H1 (cell line): ENCODE measurements around the gene ELP1. TPM values are rescaled to one million over a fixed set of nuclear protein-coding genes. Genes with fewer than 3 reads are reported as not detected.

Experiments
- CTCF ChIA-PET: fragments of 300-600 bp; sonication (Branson Sonifier 250); formaldehyde crosslinking; loops from one replicate; lab custom pipeline; 2021; ENCODE audit not compliant: partially characterized antibody; lab: Charles Lee
- POLR2A ChIA-PET: fragments of 300-600 bp; sonication (Branson Sonifier 250); formaldehyde crosslinking; loops from one replicate; lab custom pipeline; 2021; ENCODE audit warnings: inconsistent platforms; ENCODE audit not compliant: partially characterized antibody; lab: Charles Lee
- DNase-seq, 2 experiments: peaks; one replicate each; pipeline versions ENCODE4 v3.0.0 to v3.0.0-alpha.2; 2010 to 2022; ENCODE audit warnings: low spot score in 2 of 2, low read depth in 1 of 2, mixed read lengths in 1 of 2
- FAIRE-seq: peaks from 2 replicates; lab custom pipeline; 2011; peaks lifted over from hg19 to GRCh38; lab: Jason Lieb, UNC
- H2AFZ ChIP-seq: 2 replicates; pipeline ENCODE4 v1.8.1; 2012; ENCODE audit warnings: low read length, inconsistent platforms
- H2AK5ac ChIP-seq: 2 replicates; pipeline ENCODE4 v1.6.1; 2013; ENCODE audit warnings: low read depth, low read length
- H2BK120ac ChIP-seq: replicated peaks from 2 replicates; pipeline ENCODE3; 2013; ENCODE audit warnings: low read depth, low read length, inconsistent platforms
- H2BK12ac ChIP-seq: 2 replicates; pipeline ENCODE4 v1.6.1; 2013; ENCODE audit warnings: low read depth, low read length
- H2BK15ac ChIP-seq: 2 replicates; pipeline ENCODE4 v1.6.1; 2013; ENCODE audit warnings: low read length
- H2BK20ac ChIP-seq: 2 replicates; pipeline ENCODE4 v1.6.1; 2013; ENCODE audit warnings: low read length
- H2BK5ac ChIP-seq: 2 replicates; pipeline ENCODE4 v1.6.1; 2013; ENCODE audit warnings: low read depth, low read length
- H3K14ac ChIP-seq: 2 replicates; pipeline ENCODE4 v1.6.1; 2013; ENCODE audit warnings: inconsistent platforms; ENCODE audit not compliant: insufficient read length
- H3K18ac ChIP-seq: 2 replicates; pipeline ENCODE4 v1.6.1; 2013; ENCODE audit warnings: low read length; ENCODE audit errors: extremely low read depth
- H3K23ac ChIP-seq: 2 replicates; pipeline ENCODE4 v1.6.1; 2013; ENCODE audit warnings: inconsistent platforms; ENCODE audit not compliant: insufficient read length
- H3K23me2 ChIP-seq: 2 replicates; pipeline ENCODE4 v1.6.1; 2013; ENCODE audit warnings: low read depth, low read length
- H3K27ac ChIP-seq: 2 replicates; pipeline ENCODE4 v1.6.1; 2011; ENCODE audit warnings: low read depth, low read length, inconsistent platforms
- H3K27me3 ChIP-seq, 4 experiments: replicated peaks in 1 of 4; 1 replicate in 1 of 4; 2 replicates in 3 of 4; pipeline versions ENCODE4 v1.6.1 to v1.8.1; 2011 to 2013; ENCODE audit warnings: low read length in 3 of 4, mild to moderate bottlenecking in 3 of 4, inconsistent platforms in 2 of 4, mixed read lengths in 2 of 4, moderate library complexity in 1 of 4; ENCODE audit not compliant: control insufficient read depth in 3 of 4, insufficient read depth in 3 of 4; ENCODE audit errors: extremely low read depth in 1 of 4
- H3K36me3 ChIP-seq, 4 experiments: 2 replicates each; pipeline versions ENCODE4 v1.6.1 to v1.8.1; 2011 to 2013; ENCODE audit warnings: mild to moderate bottlenecking in 4 of 4, low read length in 3 of 4, moderate library complexity in 2 of 4, control low read depth in 1 of 4, inconsistent platforms in 1 of 4; ENCODE audit not compliant: insufficient read depth in 4 of 4, control insufficient read depth in 2 of 4
- H3K4ac ChIP-seq: replicated peaks from 2 replicates; pipeline ENCODE3; 2013; ENCODE audit warnings: low read length, low read depth, mixed read lengths, inconsistent platforms; ENCODE audit not compliant: insufficient read length
- H3K4me1 ChIP-seq, 4 experiments: replicated peaks in 1 of 4; 1 replicate in 1 of 4; 2 replicates in 3 of 4; pipeline versions ENCODE4 v1.6.1 to v1.8.1; 2011 to 2013; ENCODE audit warnings: low read length in 3 of 4, inconsistent platforms in 2 of 4, mixed read lengths in 1 of 4; ENCODE audit not compliant: insufficient read depth in 4 of 4, control insufficient read depth in 3 of 4
- H3K4me2 ChIP-seq, 2 experiments: 2 replicates each; pipeline versions ENCODE4 v1.6.1 to v1.8.1; 2011 to 2013; ENCODE audit warnings: low read depth in 2 of 2, low read length in 2 of 2, control low read depth in 1 of 2, inconsistent platforms in 1 of 2, mild to moderate bottlenecking in 1 of 2; ENCODE audit not compliant: insufficient read depth in 1 of 2
- H3K4me3 ChIP-seq, 4 experiments: fragments of 200-600, 300-600 bp in 1 of 4; sonication (generic), shearing (Covaris generic), sonication (Bioruptor Twin) in 1 of 4; 2 replicates each; pipeline versions ENCODE4 v1.5.1 to v1.8.1; 2011 to 2016; ENCODE audit warnings: low read length in 4 of 4, low read depth in 3 of 4, control low read depth in 2 of 4, inconsistent platforms in 2 of 4, mild to moderate bottlenecking in 2 of 4, mixed read lengths in 1 of 4, moderate library complexity in 1 of 4; ENCODE audit not compliant: insufficient read depth in 2 of 4; ENCODE audit errors: extremely low read depth in 1 of 4
- H3K56ac ChIP-seq: replicated peaks from 2 replicates; pipeline ENCODE3; 2013; ENCODE audit warnings: low read depth, mild to moderate bottlenecking, mixed read lengths, low read length, inconsistent platforms; ENCODE audit not compliant: insufficient read length
- H3K79me1 ChIP-seq: 2 replicates; pipeline ENCODE4 v1.6.1; 2013; ENCODE audit warnings: low read depth, low read length, control low read depth
- H3K79me2 ChIP-seq, 2 experiments: 2 replicates each; pipeline versions ENCODE4 v1.6.1 to v1.8.1; 2012 to 2013; ENCODE audit warnings: low read length in 2 of 2, mild to moderate bottlenecking in 2 of 2, inconsistent platforms in 1 of 2; ENCODE audit not compliant: insufficient read depth in 2 of 2, control insufficient read depth in 1 of 2
- H3K9ac ChIP-seq, 4 experiments: replicated peaks in 1 of 4; 1 replicate in 1 of 4; 2 replicates in 3 of 4; pipeline versions ENCODE4 v1.6.1 to v1.8.1; 2011 to 2013; ENCODE audit warnings: low read depth in 3 of 4, low read length in 3 of 4, control low read depth in 2 of 4, mild to moderate bottlenecking in 2 of 4, moderate library complexity in 2 of 4, inconsistent platforms in 1 of 4; ENCODE audit errors: extremely low read depth in 1 of 4
- H3K9me3 ChIP-seq, 2 experiments: 2 replicates each; pipeline versions ENCODE4 v1.6.1 to v1.8.1; 2012 to 2013; ENCODE audit warnings: mild to moderate bottlenecking in 2 of 2, moderate library complexity in 2 of 2, control low read depth in 1 of 2, inconsistent platforms in 1 of 2, low read depth in 1 of 2, low read length in 1 of 2, mixed read lengths in 1 of 2; ENCODE audit not compliant: insufficient read depth in 2 of 2
- H4K20me1 ChIP-seq, 2 experiments: replicated peaks in 1 of 2; 2 replicates each; pipeline versions ENCODE3 to v1.8.1; 2011 to 2013; ENCODE audit warnings: inconsistent platforms in 2 of 2, low read length in 2 of 2, mild to moderate bottlenecking in 1 of 2; ENCODE audit not compliant: insufficient read depth in 2 of 2, control insufficient read depth in 1 of 2
- H4K5ac ChIP-seq: 2 replicates; pipeline ENCODE4 v1.6.1; 2013; ENCODE audit warnings: low read length, low read depth, mixed read lengths, inconsistent platforms; ENCODE audit not compliant: insufficient read length
- H4K8ac ChIP-seq: 2 replicates; pipeline ENCODE4 v1.8.0; 2013; ENCODE audit warnings: mild to moderate bottlenecking, moderate library complexity, low read length, inconsistent platforms; ENCODE audit not compliant: insufficient read depth; ENCODE audit errors: extremely low read depth
- H4K91ac ChIP-seq: replicated peaks from 2 replicates; pipeline ENCODE3; 2013; ENCODE audit warnings: low read length, mixed read lengths, inconsistent platforms; ENCODE audit not compliant: insufficient read length
- CEBPB ChIP-seq: IDR thresholded peaks from 2 replicates; pipeline ENCODE4 v1.6.1; 2012; ENCODE audit warnings: low read depth, low read length
- HDAC6 ChIP-seq: IDR thresholded peaks from one replicate; pipeline ENCODE4 v1.7.1; 2012; ENCODE audit warnings: low read depth, mild to moderate bottlenecking, inconsistent platforms, low read length, moderate library complexity
- POLR2A ChIP-seq, 2 experiments: IDR thresholded peaks; 1 replicate in 1 of 2; 2 replicates in 1 of 2; pipeline ENCODE4 v1.6.1; 2011; ENCODE audit warnings: low read depth in 2 of 2, low read length in 2 of 2, mild to moderate bottlenecking in 2 of 2; ENCODE audit errors: control extremely low read depth in 1 of 2
- RXRA ChIP-seq: IDR thresholded peaks from 2 replicates; pipeline ENCODE4 v1.6.1; 2011; ENCODE audit warnings: low read depth, mild to moderate bottlenecking, low read length, moderate library complexity; ENCODE audit not compliant: insufficient read depth
- USF2 ChIP-seq: IDR thresholded peaks from 2 replicates; pipeline ENCODE4 v1.6.1; 2011; ENCODE audit warnings: low read length, improper control_type of control experiment
- WGBS, 2 experiments: shearing (Covaris generic) in 1 of 2; methylation state at CpG; one replicate each; pipeline versions ENCODE4 v1.1.6 to v1.1.7; 2013 to 2015; ENCODE audit warnings: low lambda C conversion rate in 2 of 2, mixed read lengths in 2 of 2, inconsistent platforms in 1 of 2, low coverage in 1 of 2, missing lambda C conversion rate in 1 of 2; ENCODE audit not compliant: insufficient replicate concordance in 2 of 2, insufficient coverage in 1 of 2, insufficient read length in 1 of 2; ENCODE audit errors: extremely low coverage in 1 of 2, missing lambda C conversion rate in 1 of 2; 5-methylcytosine and 5-hydroxymethylcytosine counted together
- polyA plus RNA-seq, 7 experiments: library from polyadenylated mRNA; depleted of rRNA in 3 of 7; stranded (reverse) in 5 of 7; unstranded in 2 of 7; fragments of >200 nt in 5 of 7; fragments of 200-250 nt in 2 of 7; gene quantifications; 1 replicate in 5 of 7; 2 replicates in 1 of 7; 4 replicates in 1 of 7; pipeline versions ENCODE4 v1.2.1 to v1.2.3, GENCODE V29; 2011 to 2013; ENCODE audit warnings: missing spikeins in 2 of 7, mixed read lengths in 2 of 7
- total RNA-seq: library from RNA; stranded (reverse); fragmentation: NEBNext Ultra II Directional; extraction: Animal tissue kit (Norgen Biotek cat#: 25700); gene quantifications from 2 replicates; pipeline ENCODE4 v1.2.1, GENCODE V29; 2021

The ELP1 gene
- total and polyA plus RNA-seq, 2 of the 8 experiments (the other 6 are each of a cell fraction or from before 2014, with no cell fraction given): 13.9 to 31.3 TPM

GRCh38 chr9:108921200-108921599 is 12.7 kb downstream of the ELP1 start:
- no peak overlapping the region for H2AK5ac ChIP-seq
- H3K14ac ChIP-seq: no peak overlapping the region
- no peak overlapping the region for H2BK15ac ChIP-seq
- no peak overlapping the region for H4K5ac ChIP-seq
- WGBS, 2 experiments: 73% methylated on average over 1 of the region's 1 CpG; no CpG with 5 or more reads in 1 of the 2 experiments
- no peaks in the 10 kb centered on the region for H3K27me3 ChIP-seq
- no peak overlapping the region for H2AFZ ChIP-seq
- no peak overlapping the region for H3K9ac ChIP-seq
- H2BK12ac ChIP-seq: no peak overlapping the region
- H4K20me1 ChIP-seq: peaks cover 0 to 4% of the 10 kb centered on the region in 2 experiments
- H2BK5ac ChIP-seq: no peak overlapping the region
- no peak overlapping the region for H3K23ac ChIP-seq
- H3K4me2 ChIP-seq: no peak overlapping the region
- H3K4me1 ChIP-seq: no peaks in the 10 kb centered on the region
- H3K9me3 ChIP-seq: no peaks in the 10 kb centered on the region
- no peak for DNase-seq
- no peak overlapping the region for H2BK120ac ChIP-seq
- no peak for FAIRE-seq
- no peaks in the 10 kb centered on the region for H3K79me2 ChIP-seq
- H4K91ac ChIP-seq: no peak overlapping the region
- no peak overlapping the region for H3K56ac ChIP-seq
- ChIA-PET POLR2A (no interaction called here), CTCF (interaction anchor here (0.6 kb wide), 2 partner anchors 747 to 1025 kb away, joined by 3 to 4 read pairs; no protein-coding TSS in a partner anchor)
- no peak overlapping the region for H3K4ac ChIP-seq
- no peak overlapping the region for H3K18ac ChIP-seq
- peaks cover 2% of the 10 kb centered on the region; the same call in 1 of the 2 replicates for H3K23me2 ChIP-seq
- H3K4me3 ChIP-seq: no peak overlapping the region
- H4K8ac ChIP-seq: no peak overlapping the region
- H3K27ac ChIP-seq: no peak overlapping the region
- no peak overlapping the region for H2BK20ac ChIP-seq
- peaks cover 14 to 43% (median 33%) of the 10 kb centered on the region in 4 experiments for H3K36me3 ChIP-seq
- no peaks in the 10 kb centered on the region for H3K79me1 ChIP-seq
- TF ChIP-seq CEBPB (no peak), RXRA (no peak), USF2 (no peak), HDAC6 (no peak), POLR2A (IDR thresholded peaks at IDR 0.05; ENCODE audit: control extremely low read depth in 1 of 2, low read depth in 2 of 2, low read length in 2 of 2) (no peak)
